Right lobe of liver (tissue), 4 donors: ENCODE measurements around the gene KCTD12.

Source experiments
- CTCF ChIP-seq, 4 donors: fragments of 200-600 bp in 3 of 4; fragments of 450-650 bp in 1 of 4; IDR thresholded peaks; one replicate each; pipeline versions ENCODE4 v1.5.1 to v1.8.0; 2016 to 2022; ENCODE audit warnings: antibody characterized with exemption in 4 of 4, mild to moderate bottlenecking in 2 of 4
- POLR2A ChIP-seq: fragments of 450-650 bp; IDR thresholded peaks from one replicate; pipeline ENCODE4 v1.6.1; 2017; ENCODE audit warnings: antibody characterized with exemption, mild to moderate bottlenecking
- donor health status: DM: no; HTN: no; CAD: no.
- donor health status: DM: no; HTN: no; CAD: no.
- donor health status: DM: no; HTN: yes; CAD: no.

GRCh38 chr13:76833441-76833954, 52.7 kb downstream of the KCTD12 start:
- no peak for TF ChIP-seq CTCF (IDR thresholded peaks at IDR 0.05)
- no peak for TF ChIP-seq POLR2A
